H9 (cell line): Measurements from ENCODE around the gene NPIPB6. TPM values are rescaled to one million over a fixed set of nuclear protein-coding genes. Genes with fewer than 3 reads are reported as not detected.

Source experiments
- DNase-seq: peaks from one replicate; pipeline ENCODE4 v3.0.0-alpha.2; 2017
- H2AFZ ChIP-seq: one replicate; pipeline ENCODE4 v1.6.1; 2013; ENCODE audit warnings: mild to moderate bottlenecking, low read length, control low read depth, moderate library complexity
- H2AK5ac ChIP-seq: 2 replicates; pipeline ENCODE4 v1.6.1; 2013; ENCODE audit warnings: low read length, control low read depth, mixed read lengths; ENCODE audit not compliant: insufficient read length
- H2BK120ac ChIP-seq: one replicate; pipeline ENCODE4 v1.6.1; 2013; ENCODE audit warnings: low read depth, mild to moderate bottlenecking, low read length, control low read depth, inconsistent platforms; ENCODE audit not compliant: poor library complexity, severe bottlenecking
- H2BK12ac ChIP-seq: 2 replicates; pipeline ENCODE4 v1.6.1; 2013; ENCODE audit warnings: low read length, control low read depth, mixed read lengths, low read depth; ENCODE audit not compliant: insufficient read length
- H2BK15ac ChIP-seq: 2 replicates; pipeline ENCODE4 v1.6.1; 2013; ENCODE audit warnings: low read depth, low read length, control low read depth
- H2BK20ac ChIP-seq: one replicate; pipeline ENCODE4 v1.6.1; 2013; ENCODE audit warnings: low read depth, mild to moderate bottlenecking, low read length, control low read depth, inconsistent platforms; ENCODE audit not compliant: poor library complexity, severe bottlenecking
- H2BK5ac ChIP-seq: 2 replicates; pipeline ENCODE4 v1.6.1; 2013; ENCODE audit warnings: low read length, control low read depth, mixed read lengths; ENCODE audit not compliant: insufficient read length
- H3K14ac ChIP-seq: 2 replicates; pipeline ENCODE4 v1.6.1; 2013; ENCODE audit warnings: low read length, control low read depth; ENCODE audit not compliant: insufficient read depth
- H3K18ac ChIP-seq: 2 replicates; pipeline ENCODE4 v1.6.1; 2013; ENCODE audit warnings: low read depth, mild to moderate bottlenecking, mixed read lengths, low read length, control low read depth; ENCODE audit not compliant: insufficient read length
- H3K23ac ChIP-seq: 2 replicates; pipeline ENCODE4 v1.6.1; 2013; ENCODE audit warnings: low read length, control low read depth, mixed read lengths, low read depth; ENCODE audit not compliant: insufficient read length
- H3K23me2 ChIP-seq: 2 replicates; pipeline ENCODE4 v1.6.1; 2013; ENCODE audit warnings: low read depth, mild to moderate bottlenecking, mixed read lengths, low read length, control low read depth; ENCODE audit not compliant: insufficient read length, poor library complexity, severe bottlenecking
- H3K27ac ChIP-seq: 2 replicates; pipeline ENCODE4 v1.5.1; 2013; ENCODE audit warnings: low read length, control low read depth, mixed read lengths, low read depth; ENCODE audit not compliant: insufficient read length
- H3K27me3 ChIP-seq: 2 replicates; pipeline ENCODE4 v1.6.1; 2013; ENCODE audit warnings: low read length, control low read depth, inconsistent platforms; ENCODE audit not compliant: insufficient read depth
- H3K4ac ChIP-seq: 2 replicates; pipeline ENCODE4 v1.6.1; 2013; ENCODE audit warnings: low read depth, mild to moderate bottlenecking, control low read depth, inconsistent platforms, low read length, moderate library complexity
- H3K4me1 ChIP-seq: 2 replicates; pipeline ENCODE4 v1.6.1; 2013; ENCODE audit warnings: low read length, control low read depth, inconsistent platforms; ENCODE audit not compliant: insufficient read depth
- H3K4me2 ChIP-seq: 2 replicates; pipeline ENCODE4 v1.6.1; 2013; ENCODE audit warnings: low read length, control low read depth, mixed read lengths; ENCODE audit not compliant: insufficient read length, insufficient read depth
- H3K56ac ChIP-seq: 2 replicates; pipeline ENCODE4 v1.6.1; 2013; ENCODE audit warnings: low read depth, mild to moderate bottlenecking, mixed read lengths, low read length, control low read depth; ENCODE audit not compliant: insufficient read length
- H3K79me1 ChIP-seq: 2 replicates; pipeline ENCODE4 v1.6.1; 2013; ENCODE audit warnings: low read depth, mild to moderate bottlenecking, moderate library complexity, low read length, control low read depth, inconsistent platforms; ENCODE audit not compliant: insufficient read depth, poor library complexity, severe bottlenecking
- H3K79me2 ChIP-seq: 2 replicates; pipeline ENCODE4 v1.6.1; 2013; ENCODE audit warnings: low read length, control low read depth, inconsistent platforms; ENCODE audit not compliant: insufficient read depth
- H3K9ac ChIP-seq: 2 replicates; pipeline ENCODE4 v1.6.1; 2013; ENCODE audit warnings: low read length, control low read depth, mixed read lengths; ENCODE audit not compliant: insufficient read length; ENCODE audit errors: extremely low read depth
- H3K9me3 ChIP-seq: one replicate; pipeline ENCODE4 v1.6.1; 2013; ENCODE audit warnings: low read depth, low read length, inconsistent platforms; ENCODE audit not compliant: control insufficient read depth
- H3T11ph ChIP-seq: one replicate; pipeline ENCODE4 v1.6.1; 2013; ENCODE audit warnings: mild to moderate bottlenecking, low read length, control low read depth, inconsistent platforms
- H4K20me1 ChIP-seq: one replicate; pipeline ENCODE4 v1.6.1; 2013; ENCODE audit not compliant: control insufficient read depth, insufficient read length, insufficient read depth
- H4K5ac ChIP-seq: 2 replicates; pipeline ENCODE4 v1.6.1; 2013; ENCODE audit warnings: low read depth, mild to moderate bottlenecking, mixed read lengths, low read length, control low read depth; ENCODE audit not compliant: insufficient read length
- H4K8ac ChIP-seq: replicated peaks from 2 replicates; pipeline ENCODE4 v1.6.1; 2013; ENCODE audit warnings: low read length, control low read depth, mixed read lengths, low read depth; ENCODE audit not compliant: insufficient read length
- H4K91ac ChIP-seq: 2 replicates; pipeline ENCODE4 v1.6.1; 2013; ENCODE audit warnings: low read depth, mild to moderate bottlenecking, moderate library complexity, mixed read lengths, low read length, control low read depth; ENCODE audit not compliant: insufficient read length
- H3K27ac Mint-ChIP-seq, 3 experiments: 2 replicates in 2 of 3; 3 replicates in 1 of 3; pipeline ENCODE4 v1.8.0; 2020 to 2021; ENCODE audit warnings: mixed read lengths in 3 of 3, mild to moderate bottlenecking in 1 of 3, moderate library complexity in 1 of 3
- H3K27me3 Mint-ChIP-seq: 2 replicates; pipeline ENCODE4 v1.8.0; 2021; ENCODE audit warnings: low read depth, mild to moderate bottlenecking, moderate library complexity, mixed read lengths
- H3K36me3 Mint-ChIP-seq, 3 experiments: 2 replicates in 2 of 3; 3 replicates in 1 of 3; pipeline ENCODE4 v1.8.0; 2020 to 2021; ENCODE audit warnings: low read depth in 3 of 3, mixed read lengths in 3 of 3; ENCODE audit not compliant: insufficient read depth in 1 of 3
- H3K4me1 Mint-ChIP-seq, 2 experiments: 2 replicates each; pipeline ENCODE4 v1.8.0; 2020; ENCODE audit warnings: mixed read lengths in 2 of 2
- H3K4me3 Mint-ChIP-seq, 2 experiments: 2 replicates in 1 of 2; 3 replicates in 1 of 2; pipeline ENCODE4 v1.8.0; 2020 to 2021; ENCODE audit warnings: mild to moderate bottlenecking in 2 of 2, mixed read lengths in 2 of 2, moderate library complexity in 1 of 2
- H3K9me3 Mint-ChIP-seq, 2 experiments: 2 replicates in 1 of 2; 3 replicates in 1 of 2; pipeline ENCODE4 v1.8.0; 2020; ENCODE audit warnings: mild to moderate bottlenecking in 2 of 2, mixed read lengths in 2 of 2, moderate library complexity in 1 of 2
- WGBS: extraction: QIAGEN DNeasy Blood & Tissue Kit; methylation state at CpG from one replicate; pipeline ENCODE4 v1.1.7; 2013; ENCODE audit warnings: missing lambda C conversion rate, low lambda C conversion rate, mixed read lengths; ENCODE audit not compliant: insufficient read length; ENCODE audit errors: extremely low coverage; 5-methylcytosine and 5-hydroxymethylcytosine counted together
- total RNA-seq: library from RNA; stranded (reverse); gene quantifications from 2 replicates; pipeline ENCODE4 v1.2.1, GENCODE V29; 2021
- TF ChIP-seq, protein P1 (sequence below): fragments of 200-600 bp; sonication (generic); conservative IDR thresholded peaks from 3 replicates; pipeline ENCODE4 v1.8.0; 2021; ENCODE audit warnings: antibody characterized with exemption, mild to moderate bottlenecking

The NPIPB6 gene
- total RNA-seq, 1 experiment from 2014 or later = 5.2 TPM

- TF ChIP-seq, protein P1, sequence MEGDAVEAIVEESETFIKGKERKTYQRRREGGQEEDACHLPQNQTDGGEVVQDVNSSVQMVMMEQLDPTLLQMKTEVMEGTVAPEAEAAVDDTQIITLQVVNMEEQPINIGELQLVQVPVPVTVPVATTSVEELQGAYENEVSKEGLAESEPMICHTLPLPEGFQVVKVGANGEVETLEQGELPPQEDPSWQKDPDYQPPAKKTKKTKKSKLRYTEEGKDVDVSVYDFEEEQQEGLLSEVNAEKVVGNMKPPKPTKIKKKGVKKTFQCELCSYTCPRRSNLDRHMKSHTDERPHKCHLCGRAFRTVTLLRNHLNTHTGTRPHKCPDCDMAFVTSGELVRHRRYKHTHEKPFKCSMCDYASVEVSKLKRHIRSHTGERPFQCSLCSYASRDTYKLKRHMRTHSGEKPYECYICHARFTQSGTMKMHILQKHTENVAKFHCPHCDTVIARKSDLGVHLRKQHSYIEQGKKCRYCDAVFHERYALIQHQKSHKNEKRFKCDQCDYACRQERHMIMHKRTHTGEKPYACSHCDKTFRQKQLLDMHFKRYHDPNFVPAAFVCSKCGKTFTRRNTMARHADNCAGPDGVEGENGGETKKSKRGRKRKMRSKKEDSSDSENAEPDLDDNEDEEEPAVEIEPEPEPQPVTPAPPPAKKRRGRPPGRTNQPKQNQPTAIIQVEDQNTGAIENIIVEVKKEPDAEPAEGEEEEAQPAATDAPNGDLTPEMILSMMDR = no peak
- Histone ChIP-seq H4K8ac (no peak overlapping the region), H3K56ac (no peak overlapping the region), H3K79me1 (no peaks in the 10 kb centered on the region), H2AFZ (no peak overlapping the region), H3K27me3 (no peaks in the 10 kb centered on the region), H2BK12ac (no peak overlapping the region), H4K20me1 (no peaks in the 10 kb centered on the region), H4K5ac (no peak overlapping the region), H2AK5ac (no peak overlapping the region), H3K9me3 (no peaks in the 10 kb centered on the region), H2BK15ac (no peak overlapping the region), H2BK20ac (no peak overlapping the region), H3K23ac (no peak overlapping the region), H3K79me2 (no peaks in the 10 kb centered on the region), H2BK120ac (no peak overlapping the region), H3K14ac (no peak overlapping the region), H3K4me2 (no peak overlapping the region), H3K9ac (no peak overlapping the region), H3K27ac (no peak overlapping the region), H3K18ac (no peak overlapping the region), H4K91ac (no peak overlapping the region), H3K4ac (no peak overlapping the region), H3T11ph (no peak overlapping the region), H2BK5ac (no peak overlapping the region), H3K4me1 (no peaks in the 10 kb centered on the region), H3K23me2 (no peaks in the 10 kb centered on the region)
- peak overlapping the region in 1 of 3 experiments; percentile 86; a peak in 2 of 7 replicates for H3K27ac Mint-ChIP-seq
- H3K36me3 Mint-ChIP-seq = peaks cover 18 to 33% (median 32%) of the 10 kb centered on the region in 3 experiments
- DNase-seq = no peak
- no peaks in the 10 kb centered on the region for H3K9me3 Mint-ChIP-seq
- WGBS = no CpG with 5 or more reads among the region's 9 CpGs
- H3K27me3 Mint-ChIP-seq = no peaks in the 10 kb centered on the region
- H3K4me3 Mint-ChIP-seq = no peak overlapping the region
- H3K4me1 Mint-ChIP-seq = peaks cover 0 to 4% of the 10 kb centered on the region in 2 experiments; a peak in 2 of 4 replicates
These were observed 45.1 kb downstream of the NPIPB6 start for GRCh38 chr16:28318042-28318744.
